Right kidney (tissue), 9 donors: ENCODE measurements around the gene SVOPL.
A peak's percentile ranks its signal among the peaks of the same experiment; 100 is the strongest.
"Not testable (repeated sequence)": the region's sequence is repeated elsewhere in the genome, so short reads cannot be mapped to it uniquely, and the experiment has no call there.

ENCODE experiments used
- DNase-seq: peaks from one replicate; pipeline ENCODE4 v3.0.0-alpha.2; 2016
- long read RNA-seq, 8 donors: transcript quantifications; one replicate each; lab custom pipeline, GENCODE V29; 2026

Gene SVOPL, protein sequence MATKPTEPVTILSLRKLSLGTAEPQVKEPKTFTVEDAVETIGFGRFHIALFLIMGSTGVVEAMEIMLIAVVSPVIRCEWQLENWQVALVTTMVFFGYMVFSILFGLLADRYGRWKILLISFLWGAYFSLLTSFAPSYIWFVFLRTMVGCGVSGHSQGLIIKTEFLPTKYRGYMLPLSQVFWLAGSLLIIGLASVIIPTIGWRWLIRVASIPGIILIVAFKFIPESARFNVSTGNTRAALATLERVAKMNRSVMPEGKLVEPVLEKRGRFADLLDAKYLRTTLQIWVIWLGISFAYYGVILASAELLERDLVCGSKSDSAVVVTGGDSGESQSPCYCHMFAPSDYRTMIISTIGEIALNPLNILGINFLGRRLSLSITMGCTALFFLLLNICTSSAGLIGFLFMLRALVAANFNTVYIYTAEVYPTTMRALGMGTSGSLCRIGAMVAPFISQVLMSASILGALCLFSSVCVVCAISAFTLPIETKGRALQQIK
- long read RNA-seq, donor 1, partial matches to known transcripts, result 0 of 1 reads
- long read RNA-seq, donor 1, other reads (novel, unspliced or antisense), result 0 of 1 reads
- long read RNA-seq, donor 2, result 0 reads
- long read RNA-seq, donor 3, result 0 reads
- long read RNA-seq, donor 4, partial matches to known transcripts, result 0 of 1 reads
- long read RNA-seq, donor 4, other reads (novel, unspliced or antisense), result 0 of 1 reads
- long read RNA-seq, donor 5, result 0 reads
- long read RNA-seq, donor 6, result 0 reads
- long read RNA-seq, donor 7, result 0 reads
- long read RNA-seq, donor 8, partial matches to known transcripts, result 0 of 1 reads
- long read RNA-seq, donor 8, other reads (novel, unspliced or antisense), result 0 of 1 reads

- no peak for DNase-seq
These were observed at the start of gene SVOPL for GRCh38 chr7:138700857-138701536. TSS of gene SVOPL (minus strand) at chr7:138701362. CDS start at chr7:138679045, 22,317 bp downstream.

- no peak for DNase-seq
These were observed 49.3 kb upstream of the SVOPL start for GRCh38 chr7:138750473-138750872.

DNA sequence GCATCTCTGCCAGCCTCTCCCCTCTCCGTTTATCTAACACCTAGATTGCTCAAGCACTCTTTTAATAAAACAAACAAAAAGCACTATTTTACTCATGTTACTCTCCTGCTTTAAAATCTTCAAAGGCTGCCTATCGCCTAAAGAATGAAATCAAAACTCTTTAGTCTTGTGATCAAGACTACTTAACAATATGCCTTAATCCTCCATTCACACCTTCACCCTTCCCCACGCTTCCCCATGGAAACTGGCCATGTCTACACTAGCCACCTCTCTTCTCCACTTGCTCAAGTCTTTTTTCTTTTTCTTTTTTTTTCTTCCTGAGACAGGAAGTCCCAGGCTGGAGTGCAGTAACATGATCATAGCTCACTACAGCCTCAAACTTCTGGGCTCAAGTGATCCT lies 48.8 kb upstream of the SVOPL start:
- DNase-seq, result no peak

- no peak for DNase-seq
These were observed 47.5 kb upstream of the SVOPL start for GRCh38 chr7:138748666-138749065.

GRCh38 chr7:138746073-138746472 lies 44.9 kb upstream of the SVOPL start:
- no peak for DNase-seq

- no peak for DNase-seq
These were observed 44.0 kb upstream of the SVOPL start for GRCh38 chr7:138745189-138745588.

- no peak for DNase-seq
These were observed 40.2 kb upstream of the SVOPL start for GRCh38 chr7:138741453-138741735.

DNA sequence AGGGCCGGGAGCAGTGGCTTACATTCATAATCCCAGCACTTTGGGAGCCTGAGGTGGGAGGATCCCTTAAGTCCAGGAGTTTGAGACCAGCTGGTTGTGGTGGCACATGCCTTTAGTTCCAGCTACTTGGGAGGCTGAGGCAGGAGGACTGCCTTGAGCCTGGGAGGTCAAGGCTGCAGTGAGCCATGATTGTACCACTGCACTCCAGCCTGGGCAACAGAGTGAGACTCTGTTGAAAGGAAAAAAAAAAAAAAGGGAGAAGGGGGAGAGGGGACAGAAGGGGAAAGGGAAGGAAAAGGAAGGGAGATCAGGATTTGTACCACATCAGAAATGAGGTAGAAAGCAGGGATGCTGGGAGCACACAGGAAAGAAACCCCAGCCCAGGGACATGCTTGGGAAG lies 38.7 kb upstream of the SVOPL start:
- no peak for DNase-seq

- DNase-seq, result peak; percentile 68
These were observed 37.6 kb upstream of the SVOPL start for GRCh38 chr7:138738551-138739335.

DNA sequence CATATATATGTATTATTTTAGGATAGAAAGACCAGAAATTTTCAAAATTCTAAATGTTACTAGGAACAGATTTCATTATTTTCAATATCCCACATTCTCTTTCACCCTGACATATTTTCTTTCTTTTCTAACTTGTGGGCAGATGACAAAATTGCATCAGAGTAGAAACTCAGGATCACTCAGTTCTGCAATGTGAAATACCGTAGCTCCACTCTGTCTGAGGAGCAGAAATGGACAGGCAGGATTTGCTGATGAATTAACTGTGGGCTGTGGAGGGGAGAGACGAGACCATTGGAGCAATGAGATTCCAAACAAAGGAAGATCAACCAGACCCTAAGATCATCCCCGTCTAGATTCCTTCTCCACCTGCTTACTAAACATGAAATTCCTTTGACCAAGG lies 37.0 kb upstream of the SVOPL start:
- no peak for DNase-seq

DNA sequence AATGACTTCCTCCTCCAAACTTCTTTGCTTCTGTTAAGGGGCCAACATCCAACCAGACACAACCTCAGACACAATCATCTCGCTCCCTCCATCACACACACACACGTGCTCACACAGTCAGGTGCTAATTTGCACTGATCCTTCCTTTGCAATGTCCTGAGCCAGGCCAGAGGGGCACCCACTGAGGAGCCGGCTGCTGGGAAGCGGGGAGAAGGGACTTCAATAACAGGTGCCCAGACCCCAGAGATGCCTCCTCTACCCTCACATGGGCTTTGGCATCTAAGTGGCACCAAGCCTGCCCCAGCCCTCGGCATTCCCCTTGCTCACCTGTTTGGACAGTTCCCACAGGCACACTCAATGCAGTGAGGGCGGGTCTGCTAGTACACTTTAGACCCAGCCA lies 34.2 kb upstream of the SVOPL start:
- DNase-seq, result no peak

- DNase-seq, result not testable (repeated sequence)
These were observed 30.6 kb upstream of the SVOPL start for GRCh38 chr7:138731733-138732132.

GRCh38 chr7:138729444-138729843 lies 28.3 kb upstream of the SVOPL start:
- DNase-seq, result no peak

- no peak for DNase-seq
These were observed 26.4 kb upstream of the SVOPL start for GRCh38 chr7:138727336-138728099.

GRCh38 chr7:138726288-138726687 lies 25.1 kb upstream of the SVOPL start:
- DNase-seq, result no peak

GRCh38 chr7:138720286-138720685 lies 19.1 kb upstream of the SVOPL start:
- no peak for DNase-seq

DNA sequence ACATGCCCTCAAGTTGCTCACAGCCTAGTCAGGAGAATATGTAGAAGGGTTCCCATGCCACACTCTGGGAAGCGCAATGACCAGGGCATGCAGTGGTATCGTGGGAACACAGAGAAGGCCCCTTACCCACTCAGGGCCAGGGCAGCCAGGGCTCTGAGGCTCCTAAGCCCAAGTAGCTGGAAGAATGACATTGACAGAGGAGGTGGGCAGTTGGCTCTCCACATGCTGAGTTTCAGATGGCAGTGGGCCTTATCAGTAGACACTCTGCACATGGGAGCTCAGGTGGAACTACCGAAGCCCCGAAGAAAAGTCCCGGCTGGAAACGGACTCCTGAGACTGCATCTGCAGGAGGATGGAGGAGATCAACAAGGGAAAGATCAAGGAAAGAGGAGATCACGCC lies 15.7 kb upstream of the SVOPL start:
- DNase-seq, result no peak

- DNase-seq, result no peak
These were observed 12.0 kb upstream of the SVOPL start for GRCh38 chr7:138713191-138713590.

GRCh38 chr7:138712652-138713051 lies 11.5 kb upstream of the SVOPL start:
- DNase-seq, result no peak

GRCh38 chr7:138710536-138711385 lies 9.6 kb upstream of the SVOPL start:
- no peak for DNase-seq

- no peak for DNase-seq
These were observed 4.0 kb upstream of the SVOPL start for GRCh38 chr7:138705167-138705566.
